IPS-11a (cell line): Measurements from ENCODE around the gene ISG15.
"Not testable (repeated sequence)": the region's sequence is repeated elsewhere in the genome, so short reads cannot be mapped to it uniquely, and the experiment has no call there.

Source experiments
- H3K4me3 ChIP-seq: one replicate; pipeline ENCODE4 v1.5.1; 2013; ENCODE audit warnings: low read depth, low read length, control low read depth

The ISG15 gene

GRCh38 chr1:1043921-1044320 lies 30.6 kb downstream of the ISG15 start:
- H3K4me3 ChIP-seq = no peak overlapping the region

- no peak overlapping the region for H3K4me3 ChIP-seq
These were observed 31.3 kb downstream of the ISG15 start for GRCh38 chr1:1044455-1045078.

- H3K4me3 ChIP-seq = no peak overlapping the region
These were observed 31.8 kb downstream of the ISG15 start for GRCh38 chr1:1045129-1045528.

- H3K4me3 ChIP-seq = no peak overlapping the region
These were observed 32.9 kb downstream of the ISG15 start for GRCh38 chr1:1046243-1046642.

- no peak overlapping the region for H3K4me3 ChIP-seq
These were observed 33.5 kb downstream of the ISG15 start for GRCh38 chr1:1046767-1047166.

- no peak overlapping the region for H3K4me3 ChIP-seq
These were observed 34.1 kb downstream of the ISG15 start for GRCh38 chr1:1047407-1047806.

- no peak overlapping the region for H3K4me3 ChIP-seq
These were observed 34.7 kb downstream of the ISG15 start for GRCh38 chr1:1047963-1048362.

GRCh38 chr1:1048765-1049164 lies 35.5 kb downstream of the ISG15 start:
- H3K4me3 ChIP-seq = no peak overlapping the region

- no peak overlapping the region for H3K4me3 ChIP-seq
These were observed 36.2 kb downstream of the ISG15 start for GRCh38 chr1:1049318-1050165.

GRCh38 chr1:1050577-1051052 lies 37.3 kb downstream of the ISG15 start:
- H3K4me3 ChIP-seq = no peak overlapping the region

GRCh38 chr1:1051127-1051810 lies 38.0 kb downstream of the ISG15 start:
- no peak overlapping the region for H3K4me3 ChIP-seq

GRCh38 chr1:1052003-1052840 lies 38.9 kb downstream of the ISG15 start:
- H3K4me3 ChIP-seq = no peak overlapping the region

GRCh38 chr1:1053022-1053421 lies 39.7 kb downstream of the ISG15 start:
- no peak overlapping the region for H3K4me3 ChIP-seq

GRCh38 chr1:1053682-1054081 lies 40.4 kb downstream of the ISG15 start:
- no peak overlapping the region for H3K4me3 ChIP-seq

GRCh38 chr1:1054099-1054700 lies 40.9 kb downstream of the ISG15 start:
- no peak overlapping the region for H3K4me3 ChIP-seq

GRCh38 chr1:1054971-1055370 lies 41.7 kb downstream of the ISG15 start:
- H3K4me3 ChIP-seq = no peak overlapping the region

GRCh38 chr1:1055841-1056736 lies 42.8 kb downstream of the ISG15 start:
- H3K4me3 ChIP-seq = no peak overlapping the region

GRCh38 chr1:1057769-1058087 lies 44.4 kb downstream of the ISG15 start:
- H3K4me3 ChIP-seq = not testable (repeated sequence)

- no peak overlapping the region for H3K4me3 ChIP-seq
These were observed 45.0 kb downstream of the ISG15 start for GRCh38 chr1:1058088-1058905.
